ENCODE data around the gene GABRP.

GABRP gene

DNA sequence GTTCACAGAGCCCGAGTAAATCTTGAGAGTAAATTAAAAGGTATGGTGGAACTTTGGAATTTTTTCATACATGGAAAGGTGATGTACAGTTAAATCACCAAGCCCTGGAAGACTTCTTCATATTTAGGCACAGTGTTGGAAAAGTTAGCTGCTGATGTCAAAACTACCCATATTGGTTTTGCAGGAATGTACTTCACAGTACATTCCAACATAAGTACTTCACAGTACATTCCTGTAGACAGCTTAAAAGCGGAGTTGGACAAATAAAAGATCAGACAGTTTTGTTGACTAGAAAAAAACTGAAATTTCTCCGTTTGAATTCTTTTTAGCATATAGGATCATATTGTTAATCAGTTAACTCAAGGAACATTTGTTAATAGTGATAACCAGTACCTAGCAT lies 80.1 kb downstream of the GABRP start:
- no peak overlapping the region for H3K27ac ChIP-seq (ENCODE audit: low read depth, low read length)
- no peaks in the 10 kb centered on the region for H3K36me3 ChIP-seq (ENCODE audit: control insufficient read depth, low read length)
- H3K4me1 ChIP-seq (ENCODE audit: control insufficient read depth, low read length) = no peaks in the 10 kb centered on the region
- H3K9me2 ChIP-seq (replicated peaks; ENCODE audit: control insufficient read depth, low read length) = no peaks in the 10 kb centered on the region
- TF ChIP-seq CTCF (IDR thresholded peaks at IDR 0.05; ENCODE audit: low read depth, low read length, poor library complexity, severe bottlenecking) = no peak
- TF ChIP-seq EZH2phosphoT487 (IDR thresholded peaks at IDR 0.05; ENCODE audit: borderline replicate concordance, low read length) = no peak
- no peak overlapping the region for H3K4me3 ChIP-seq (ENCODE audit: low read length)
- H3K27me3 ChIP-seq (ENCODE audit: control insufficient read depth, low read length) = no peaks in the 10 kb centered on the region
- H4K20me1 ChIP-seq (ENCODE audit: control insufficient read depth, insufficient read depth, low read depth, low read length) = no peaks in the 10 kb centered on the region
- H3K9me3 ChIP-seq (ENCODE audit: control insufficient read depth, insufficient read depth, low read length) = peaks cover 6% of the 10 kb centered on the region; the same call in 1 of the 2 replicates
- no peaks in the 10 kb centered on the region for H3F3A ChIP-seq (ENCODE audit: control insufficient read depth, insufficient read depth)
- H3K79me2 ChIP-seq (ENCODE audit: control insufficient read depth, low read length) = no peaks in the 10 kb centered on the region
- H3K4me2 ChIP-seq (ENCODE audit: low read length) = no peak overlapping the region

Measured in DOHH2 (cell line).